NCI-H82 treated with DMSO at 0.1 percent for 48 hours (cell line): ENCODE data around the gene PRELID3B.

Source experiments
- DNase-seq: peaks from one replicate; lab custom pipeline; 2025; ENCODE audit not compliant: unreplicated experiment; lab: John Stamatoyannopoulos, UW

PRELID3B gene

DNA sequence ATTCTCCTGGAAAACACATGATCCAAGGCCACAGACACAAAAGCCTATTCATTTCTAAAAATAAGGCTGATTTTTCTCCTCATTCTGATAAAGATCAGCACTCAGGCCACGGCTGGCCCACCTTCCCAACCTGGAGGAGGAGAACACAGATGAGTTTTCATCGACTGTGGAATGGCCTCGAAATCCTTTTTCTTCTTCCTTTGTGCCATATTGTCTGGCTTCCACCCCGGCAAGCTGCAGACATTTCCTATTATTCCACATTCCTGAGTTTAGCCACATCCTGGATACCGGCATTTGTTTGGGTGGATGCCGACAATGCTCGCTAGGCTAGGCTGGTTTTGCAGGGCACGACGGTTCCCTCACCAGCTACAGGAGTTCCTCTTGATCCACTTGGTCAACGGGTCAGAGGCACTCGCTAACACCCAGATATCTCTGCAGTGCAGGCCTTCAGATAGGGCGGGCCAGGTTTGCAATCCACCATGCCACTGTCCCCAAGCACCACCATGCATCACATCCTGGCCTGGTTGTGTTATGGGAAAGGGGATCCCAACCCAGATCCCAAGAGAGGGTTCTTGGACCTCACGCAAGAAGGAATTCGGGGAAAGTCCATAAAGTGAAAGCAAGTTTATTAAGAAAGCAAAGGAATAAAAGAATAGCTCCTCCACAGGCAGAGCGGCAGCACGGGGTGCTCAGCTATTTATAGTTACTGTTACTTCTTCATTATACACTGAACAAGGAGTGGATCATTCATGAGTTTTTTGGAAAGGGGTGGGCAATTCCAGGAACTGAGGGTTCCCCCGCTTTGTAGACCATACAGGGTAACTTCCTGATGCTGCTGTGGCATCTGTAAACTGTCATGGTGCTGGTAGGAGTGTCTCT is 31.4 kb downstream of the PRELID3B start:
- no peak for DNase-seq

DNA sequence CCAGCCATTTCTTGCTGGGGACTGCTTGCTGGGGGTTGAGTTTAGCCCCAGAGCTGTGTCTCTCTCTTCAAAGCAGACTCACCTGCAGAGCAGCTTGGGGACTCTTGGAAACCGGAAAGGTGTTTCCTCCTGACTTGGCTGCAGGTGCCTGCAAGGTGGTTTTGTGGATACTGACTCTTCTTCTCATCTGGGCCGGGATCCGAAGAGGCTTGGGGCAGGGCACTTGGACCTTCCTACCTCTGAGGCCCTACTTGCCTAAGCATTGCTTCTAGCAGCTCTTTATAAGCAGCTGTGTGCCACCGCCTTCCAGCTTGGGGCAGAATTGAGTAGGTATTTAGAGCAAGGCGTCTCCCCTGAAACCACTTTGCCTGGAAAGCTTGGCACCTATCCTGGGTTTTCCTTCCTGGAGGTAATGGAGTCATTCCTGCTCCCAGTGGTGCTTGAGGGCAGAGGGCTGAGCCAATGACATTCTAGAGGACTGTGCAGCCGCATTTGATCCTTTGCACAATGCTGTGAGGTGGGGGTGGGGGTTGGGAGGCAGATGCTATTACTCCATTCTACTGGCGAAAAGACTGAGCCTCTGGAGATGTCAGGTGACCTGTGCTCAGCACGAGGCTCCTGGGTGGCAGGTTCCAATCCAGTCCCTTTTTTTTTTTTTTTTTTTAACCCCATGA is 32.1 kb downstream of the PRELID3B start:
- DNase-seq: no peak

DNA sequence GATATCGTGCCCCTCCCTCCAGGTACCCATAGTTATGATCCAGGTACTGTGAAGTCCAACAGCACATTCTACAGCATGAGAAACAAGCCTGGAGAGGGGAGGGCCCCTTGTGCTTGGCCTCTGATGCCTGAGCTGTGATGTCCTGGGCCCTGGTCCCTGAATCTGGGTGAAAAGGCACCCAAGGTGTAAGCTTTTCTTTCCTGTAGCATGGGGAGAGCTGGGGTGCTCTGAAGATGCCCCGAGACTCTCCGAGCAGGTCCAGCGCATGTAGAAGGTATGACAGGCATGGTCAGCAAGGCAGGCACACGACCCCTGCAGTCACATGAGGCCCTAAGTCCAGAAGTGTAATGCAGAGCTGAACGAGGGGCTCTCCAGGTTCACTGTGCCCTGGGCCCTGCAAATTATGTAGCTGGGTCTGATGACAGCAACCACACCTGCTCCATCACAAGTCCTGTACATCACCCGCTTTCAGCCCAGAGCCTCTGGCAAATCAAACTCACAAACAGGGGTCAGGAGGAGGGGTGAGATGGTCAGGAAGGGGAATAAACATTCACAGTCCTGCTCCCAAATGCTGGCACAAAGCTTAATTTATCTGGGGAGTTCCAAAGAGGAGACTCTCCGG is 33.8 kb downstream of the PRELID3B start:
- no peak for DNase-seq

DNA sequence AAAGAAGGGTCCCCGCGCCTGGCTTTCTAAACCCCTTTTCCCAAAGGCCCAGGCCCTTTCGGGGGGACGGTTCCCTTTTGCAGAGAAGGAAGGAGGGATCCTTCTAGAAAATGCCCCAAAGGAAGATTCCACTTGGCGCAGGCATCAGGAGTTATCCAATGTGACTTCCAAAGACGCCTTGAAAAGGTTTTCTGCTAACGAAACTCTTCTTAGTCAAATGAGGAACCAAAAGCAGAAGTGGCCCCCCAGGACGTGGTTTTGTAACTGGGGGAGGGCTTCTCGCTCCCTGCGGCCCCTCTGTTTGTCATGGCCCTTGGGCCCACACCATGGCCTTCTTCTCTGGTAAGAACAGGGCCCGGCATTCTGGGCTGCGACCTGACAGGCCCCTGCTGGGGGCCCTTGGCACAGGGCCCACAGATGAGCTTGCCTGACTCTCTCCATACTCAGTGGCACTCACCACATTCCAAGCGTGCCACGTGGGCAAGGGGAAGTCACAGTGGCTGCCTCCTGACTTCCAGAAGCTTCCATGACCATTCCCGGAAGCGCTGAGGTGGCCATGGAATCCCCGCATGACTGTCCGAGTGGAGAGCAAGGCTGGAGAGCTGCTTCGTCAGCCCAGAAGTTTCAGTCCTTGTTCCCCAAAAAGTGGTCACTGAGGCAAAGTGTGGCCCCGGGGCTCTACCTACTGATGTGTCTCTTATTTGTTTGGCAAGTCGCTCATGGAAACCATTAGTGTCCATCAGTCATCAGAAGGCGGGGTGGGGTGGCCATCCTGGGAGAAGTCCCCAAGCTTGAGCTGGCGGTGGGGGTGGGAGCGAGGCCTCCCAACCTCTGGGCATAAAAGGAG is 34.7 kb downstream of the PRELID3B start:
- no peak for DNase-seq

DNA sequence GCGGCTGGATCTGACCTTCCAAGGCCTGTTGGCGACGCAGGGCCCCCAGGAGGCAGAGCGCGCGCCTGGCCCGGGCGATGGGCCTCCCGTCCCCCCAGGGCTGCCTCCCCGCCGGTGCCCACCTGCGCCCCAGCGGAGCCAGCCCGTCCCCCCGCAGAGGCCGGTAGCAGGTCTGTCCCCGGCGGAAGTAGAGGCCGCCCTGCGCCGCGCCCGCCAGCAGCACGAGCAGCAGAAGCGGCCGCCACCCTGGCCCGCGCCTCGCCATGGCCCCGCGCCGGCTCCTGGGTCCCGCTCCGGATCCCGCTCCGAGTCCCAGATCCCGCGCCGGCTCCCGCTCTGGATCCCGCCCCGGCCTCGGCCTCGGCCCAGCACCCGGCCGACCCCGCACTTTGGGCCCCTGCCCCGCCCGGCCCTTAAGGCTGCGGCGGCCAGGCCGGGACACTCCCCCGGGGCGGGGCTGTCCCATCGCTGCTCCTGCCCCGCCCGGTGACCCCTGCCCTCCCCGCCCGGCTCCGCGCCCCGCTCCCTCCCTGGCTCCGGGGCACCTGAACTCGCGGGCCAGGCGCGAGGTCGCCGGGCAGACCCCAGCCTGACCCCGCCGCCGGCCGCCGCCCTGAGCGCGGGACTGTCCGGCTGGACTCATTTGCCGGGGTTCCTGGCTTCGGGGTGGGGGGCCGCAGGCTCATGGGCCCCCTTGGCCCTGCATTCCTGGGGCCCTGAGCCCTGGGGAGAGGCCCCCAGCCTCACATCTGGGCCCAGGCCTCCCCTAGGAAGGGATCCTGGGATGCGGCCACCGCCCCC is 35.5 kb downstream of the PRELID3B start, which contains the start of gene CTSZ:
Gene CTSZ (minus strand): TSS at position 391 of the 801 bp plus-strand sequence. CDS start 126 bp downstream, at position 265.
- DNase-seq: no peak

DNA sequence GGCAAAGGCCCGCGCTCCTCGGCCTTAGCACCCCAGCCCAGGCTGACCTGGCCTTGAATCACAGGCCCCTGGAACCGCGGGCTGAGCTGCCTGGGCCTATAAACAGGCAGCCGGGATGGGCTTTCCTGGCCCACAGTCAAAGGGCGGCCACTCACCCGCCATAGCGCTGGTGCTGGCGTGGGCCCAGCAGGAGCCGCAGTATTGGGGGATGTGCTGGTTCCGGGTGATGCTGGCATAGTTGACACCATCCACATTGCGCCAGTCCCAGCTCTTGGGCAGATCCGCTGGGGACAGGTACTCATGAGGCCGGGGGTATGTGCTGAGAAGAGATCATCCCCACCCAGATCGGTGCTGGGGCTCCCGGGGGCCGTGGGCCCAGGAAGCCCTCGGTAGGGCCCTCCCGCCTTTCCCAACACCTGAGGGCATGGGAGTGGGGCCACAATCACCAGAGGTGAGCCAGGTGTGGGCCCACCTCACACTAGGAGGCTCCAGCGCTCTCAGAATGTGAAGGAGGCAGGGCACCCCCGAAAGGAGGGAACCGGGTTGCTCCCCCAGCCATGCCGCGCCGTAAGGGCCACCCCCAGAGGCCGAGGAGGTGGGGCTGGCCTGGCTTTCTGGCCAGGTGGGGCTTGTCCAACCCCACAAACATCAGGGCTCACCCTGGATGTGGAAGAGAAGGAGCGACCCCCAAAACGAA is 36.3 kb downstream of the PRELID3B start:
- DNase-seq: no peak

DNA sequence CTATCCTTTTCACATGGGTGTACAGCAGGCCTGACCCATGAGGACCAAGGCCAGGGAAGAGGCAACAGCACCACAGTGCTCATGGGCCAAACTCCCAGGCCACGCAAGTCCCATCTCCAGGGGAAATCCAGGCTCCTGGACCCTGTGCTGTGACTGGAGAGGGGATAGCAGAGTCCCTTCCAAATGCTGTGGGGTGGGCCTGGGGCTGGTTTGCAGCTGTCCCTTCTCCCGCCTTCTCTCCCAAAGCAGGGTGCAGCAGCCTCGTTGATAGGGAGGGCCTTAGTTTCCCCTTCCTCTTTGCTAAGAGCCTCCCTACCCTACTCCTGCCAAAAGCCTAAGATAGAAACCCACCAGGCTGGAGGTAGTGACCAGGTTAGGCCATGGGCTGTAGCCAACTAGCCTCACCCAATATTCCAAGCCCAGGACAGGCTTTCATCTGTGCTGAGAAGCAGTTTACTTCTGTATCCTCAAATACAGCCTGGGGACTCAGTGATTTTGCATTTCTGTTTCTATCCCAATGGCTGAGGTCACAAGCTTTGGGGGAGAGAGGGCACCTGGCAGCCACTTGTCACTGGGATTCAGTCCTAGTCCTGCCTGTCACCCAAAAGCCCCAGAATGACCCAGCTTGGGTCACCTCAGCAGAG is 36.9 kb downstream of the PRELID3B start:
- DNase-seq: no peak

DNA sequence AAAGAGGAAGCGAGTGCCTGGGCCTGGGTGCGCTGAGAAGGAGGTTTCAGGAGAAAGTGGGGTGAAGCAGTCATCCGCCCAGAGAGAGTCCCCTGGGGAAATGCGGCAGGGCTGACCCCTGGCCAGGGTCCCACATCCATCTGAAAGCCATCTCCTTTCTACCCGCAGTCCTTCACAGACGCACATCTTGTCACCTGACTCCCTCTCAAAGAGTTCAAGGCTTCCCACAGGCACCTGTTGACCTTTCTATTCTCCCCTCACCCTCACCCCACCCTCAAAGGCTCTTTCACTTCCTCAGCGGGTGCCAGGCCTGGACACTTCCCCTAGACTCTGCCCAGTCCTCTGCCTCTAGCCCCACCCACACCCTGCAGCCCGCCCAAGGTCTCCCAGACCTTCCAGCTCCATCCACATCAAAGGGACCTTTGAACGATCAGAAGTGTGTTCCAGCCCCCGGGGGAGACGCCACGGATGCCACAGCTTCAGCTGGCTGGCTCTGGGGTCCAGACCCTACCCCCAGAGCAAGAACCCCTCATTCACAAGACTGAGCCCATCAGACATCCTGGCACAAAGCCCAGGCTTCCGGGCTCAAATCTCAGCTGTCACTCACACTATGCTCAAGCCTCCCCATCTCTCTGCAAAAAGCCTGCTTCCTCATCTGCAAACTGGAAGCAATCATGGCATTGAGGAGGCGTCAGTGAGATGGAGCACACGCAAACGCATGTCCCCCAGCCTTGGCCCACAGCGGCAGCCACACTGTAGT is 37.6 kb downstream of the PRELID3B start:
- DNase-seq: no peak

DNA sequence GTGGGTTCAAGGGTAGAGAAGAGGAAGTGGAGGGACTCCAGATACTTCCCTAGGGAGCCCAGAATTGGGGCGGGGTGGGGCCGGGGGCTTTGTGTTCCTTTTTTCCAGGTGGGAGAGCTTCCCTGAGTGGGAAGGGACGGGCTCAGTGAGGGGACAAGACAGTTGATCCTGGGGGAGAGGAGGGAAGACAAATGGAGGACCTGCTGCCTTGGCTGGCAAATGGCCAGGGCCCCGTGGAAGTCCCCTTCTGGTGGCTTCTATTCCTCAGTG is 38.2 kb downstream of the PRELID3B start:
- DNase-seq: no peak

DNA sequence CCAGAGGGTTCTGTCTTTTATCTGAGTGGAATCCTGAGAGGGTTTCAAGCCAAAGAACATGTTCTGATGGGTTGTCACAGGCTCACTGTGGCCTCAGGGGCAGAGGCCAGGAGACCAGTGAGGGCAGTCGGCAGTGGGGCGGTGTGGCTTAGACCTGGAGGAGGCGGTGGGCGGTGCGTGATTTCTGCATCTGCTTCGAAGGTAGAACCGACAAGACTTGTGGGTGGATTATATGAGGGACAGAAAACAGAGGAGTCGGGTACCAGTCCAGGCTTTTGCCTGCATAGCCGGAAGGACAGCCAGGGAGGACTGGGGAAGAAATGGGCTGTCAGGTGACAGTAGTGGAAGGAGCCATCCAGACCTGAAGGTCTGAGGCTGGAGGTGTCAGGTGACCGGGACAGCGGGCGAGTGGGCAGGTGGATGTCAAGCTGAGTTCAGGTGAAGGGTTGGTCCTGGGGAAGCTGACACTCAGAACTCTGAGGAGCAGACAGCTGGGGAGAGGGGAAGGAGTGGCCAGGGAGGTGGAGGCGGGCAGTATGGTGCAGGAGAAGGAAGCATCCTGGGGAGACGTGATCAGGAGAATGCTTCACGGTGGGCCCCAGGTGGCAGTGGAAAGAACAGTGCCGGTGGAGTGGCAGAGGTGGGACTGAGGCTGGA is 38.6 kb downstream of the PRELID3B start:
- DNase-seq: no peak

DNA sequence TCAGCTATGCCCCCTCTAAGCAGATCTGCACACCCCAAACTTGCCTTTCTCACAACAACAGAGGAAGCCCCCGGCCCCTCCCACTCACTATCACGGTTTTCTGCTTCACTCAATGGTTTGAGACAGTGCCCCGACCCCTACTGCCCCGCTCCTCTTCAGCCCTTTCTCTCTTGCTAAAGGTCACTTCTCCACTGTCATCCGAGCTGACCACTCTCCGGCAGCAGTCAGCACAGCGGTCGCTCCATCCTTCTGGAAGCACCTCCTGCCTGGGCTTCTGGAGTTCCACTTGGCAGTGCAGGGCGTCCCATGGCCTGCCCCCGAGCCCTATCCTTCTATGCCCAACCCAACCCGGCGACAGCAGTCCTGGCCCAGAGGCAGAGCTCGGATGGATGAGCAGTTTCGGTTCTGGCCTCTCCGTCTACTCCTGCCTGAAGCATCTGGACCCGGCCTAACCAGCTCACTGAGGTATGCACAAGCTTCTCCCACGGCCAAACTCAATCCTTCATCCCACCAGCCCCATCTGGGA is 39.6 kb downstream of the PRELID3B start:
- DNase-seq: no peak

DNA sequence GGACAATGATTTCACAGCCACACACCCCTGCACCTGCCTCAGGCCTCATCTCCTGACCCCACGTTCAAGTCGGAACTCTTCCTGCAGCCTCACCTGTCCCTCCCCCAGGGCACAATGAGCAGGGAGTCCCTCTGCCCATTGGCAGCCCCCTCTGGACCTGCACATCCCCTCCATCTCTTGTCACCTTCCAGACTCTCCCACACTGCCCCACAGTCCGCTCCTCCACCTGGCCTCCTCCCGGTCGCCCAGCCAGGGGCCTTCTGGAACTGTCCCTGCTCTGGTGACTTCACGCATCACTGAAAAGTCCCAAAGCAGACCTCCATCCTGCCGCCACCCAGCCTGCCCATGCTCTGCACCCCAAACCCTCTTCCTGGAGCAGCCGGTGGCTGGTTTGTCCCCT is 40.2 kb downstream of the PRELID3B start:
- no peak for DNase-seq

DNA sequence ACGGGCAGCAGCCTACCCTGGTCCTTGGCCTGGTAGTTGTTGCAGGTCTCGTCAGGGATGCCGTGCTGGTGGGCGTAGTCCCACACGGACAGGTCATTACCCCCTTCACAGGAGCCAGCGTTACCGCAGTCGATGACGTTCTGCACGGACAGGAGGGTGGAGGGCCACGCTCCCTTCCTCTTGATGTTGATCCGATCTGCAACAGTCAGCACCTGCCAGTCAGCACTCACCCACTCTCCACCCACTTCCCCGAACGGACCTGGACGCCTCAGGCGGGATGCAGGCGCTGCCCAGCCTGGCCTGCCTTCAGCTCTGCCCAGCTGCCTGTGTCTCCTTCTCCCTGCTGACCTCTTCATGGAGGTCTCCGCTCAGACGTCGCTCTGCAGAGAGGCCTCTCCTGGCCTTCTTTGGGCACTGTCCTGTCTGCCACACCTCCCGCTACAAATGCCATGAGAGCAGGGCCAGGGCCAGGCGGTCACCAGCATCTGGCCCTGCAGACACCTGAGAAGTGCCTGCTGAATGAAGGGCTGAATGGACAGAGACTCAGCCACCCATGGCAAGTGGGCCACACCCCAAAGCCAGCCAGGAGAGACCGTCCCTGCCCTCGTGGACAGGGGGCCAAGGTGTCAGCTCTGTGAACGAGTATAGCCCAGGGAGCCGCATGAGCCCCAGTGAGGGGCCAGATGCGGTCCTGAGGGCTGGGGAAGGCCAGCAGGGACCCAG is 41.0 kb downstream of the PRELID3B start:
- DNase-seq: no peak

DNA sequence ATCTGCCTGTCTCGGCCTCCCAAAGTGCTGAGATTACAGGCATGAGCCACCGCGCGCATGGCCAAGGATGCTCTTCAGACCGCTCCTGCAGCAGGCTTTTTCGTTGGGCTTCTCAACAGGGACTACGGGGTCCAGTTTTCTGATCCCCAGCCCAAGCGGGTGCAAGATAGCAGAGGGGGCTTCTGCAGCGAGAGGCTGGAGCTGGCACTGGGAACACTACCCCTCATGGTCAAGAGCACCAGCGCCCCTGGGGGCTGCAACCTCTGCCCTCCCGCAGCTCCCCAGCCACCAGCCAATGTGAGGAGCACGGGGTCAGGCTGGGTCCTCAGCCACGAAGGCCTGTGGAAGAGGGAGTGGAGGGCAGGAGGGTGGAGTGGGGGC is 41.5 kb downstream of the PRELID3B start:
- DNase-seq: no peak

DNA sequence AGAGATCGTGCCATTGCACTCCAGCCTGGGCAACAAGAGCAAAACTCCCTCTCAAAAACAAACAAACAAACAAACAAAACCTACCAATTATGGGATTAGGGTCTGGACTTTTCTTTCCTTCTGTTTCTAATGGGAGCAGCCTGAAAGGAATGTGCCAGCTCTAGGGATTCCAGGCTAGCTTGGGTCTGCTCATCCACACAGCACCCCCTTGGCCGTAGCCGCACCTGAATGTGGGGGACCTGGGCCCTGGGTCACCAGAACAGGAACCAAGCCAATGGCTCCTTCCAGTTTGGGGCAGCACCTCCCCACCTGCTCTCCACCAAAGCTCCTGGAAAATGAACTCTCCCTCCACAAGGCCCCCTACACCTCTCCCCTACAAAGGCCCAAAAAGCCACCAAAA is 42.3 kb downstream of the PRELID3B start:
- no peak for DNase-seq

DNA sequence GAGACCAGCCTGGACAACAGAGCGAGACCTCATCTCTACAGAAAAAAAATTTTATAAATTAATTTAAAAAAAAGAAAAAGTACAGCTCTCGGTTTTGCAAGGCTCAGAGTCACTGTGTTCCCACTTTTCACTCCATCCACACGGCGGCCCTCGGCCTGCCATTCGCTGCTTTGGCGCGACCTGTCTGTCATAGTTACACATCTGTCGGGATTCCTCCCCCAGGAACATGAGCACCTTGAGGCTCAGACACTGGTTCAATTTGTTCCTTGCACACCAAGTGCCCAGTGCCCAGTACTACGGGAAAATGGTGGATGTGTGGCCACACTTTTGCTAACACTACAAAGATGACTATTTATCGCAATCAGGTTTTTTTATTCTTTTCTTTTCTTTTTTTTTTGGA is 43.9 kb downstream of the PRELID3B start:
- no peak for DNase-seq

DNA sequence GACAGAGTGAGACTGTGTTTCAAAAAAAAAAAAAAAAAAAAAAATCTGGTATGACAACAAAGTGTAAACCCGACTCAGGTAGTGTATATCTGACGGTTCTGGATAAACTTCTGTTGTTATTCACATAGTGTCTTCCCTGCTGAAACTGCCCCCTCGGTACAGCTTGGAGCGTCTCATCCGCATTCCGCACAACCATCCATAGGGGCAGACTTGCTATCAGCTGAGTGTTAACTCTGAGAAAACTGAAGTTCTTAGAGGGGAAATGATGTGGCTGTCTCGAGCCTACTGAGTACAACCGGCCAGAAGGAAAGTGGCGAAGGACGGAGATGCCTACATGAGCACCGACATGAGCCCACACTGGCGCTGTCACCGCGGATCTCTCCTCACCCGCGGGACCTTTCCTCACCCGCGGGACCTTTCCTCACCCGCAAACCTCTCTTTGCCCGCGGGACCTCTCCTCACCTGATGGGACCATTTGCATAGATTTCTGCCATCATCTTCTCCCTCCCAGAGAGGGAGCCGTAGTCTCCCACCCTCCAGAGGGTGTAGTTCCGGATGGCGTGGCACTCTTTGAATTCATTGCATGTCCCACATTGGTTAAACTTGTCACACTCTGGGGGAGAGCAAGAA is 45.3 kb downstream of the PRELID3B start:
- no peak for DNase-seq
